ENCODE measurements around the gene PLA2G6.
"Not testable (repeated sequence)": the region's sequence is repeated elsewhere in the genome, so short reads cannot be mapped to it uniquely, and the experiment has no call there.

The PLA2G6 gene

GRCh38 chr22:38190581-38190980 is 9.0 kb upstream of the PLA2G6 start:
- DNase-seq (ENCODE audit: low read depth in 2 of 2): no peak

- DNase-seq (ENCODE audit: low read depth in 2 of 2): no peak
Observed at GRCh38 chr22:38189104-38189503, 7.5 kb upstream of the PLA2G6 start.

- no peak for DNase-seq (ENCODE audit: low read depth in 2 of 2)
Observed at GRCh38 chr22:38187413-38188212, 6.0 kb upstream of the PLA2G6 start.

- no peak for DNase-seq (ENCODE audit: low read depth in 2 of 2)
Observed at GRCh38 chr22:38186429-38186828, 4.8 kb upstream of the PLA2G6 start.

GRCh38 chr22:38184788-38185187 is 3.2 kb upstream of the PLA2G6 start:
- DNase-seq (ENCODE audit: low read depth in 2 of 2): no peak

GRCh38 chr22:38180841-38181452 is 683 bp downstream of the PLA2G6 start:
- DNase-seq (ENCODE audit: low read depth in 2 of 2): no peak

- DNase-seq (ENCODE audit: low read depth in 2 of 2): not testable (repeated sequence)
Observed at GRCh38 chr22:38178605-38178937, 3.1 kb downstream of the PLA2G6 start.

- no peak for DNase-seq (ENCODE audit: low read depth in 2 of 2)
Observed at GRCh38 chr22:38177926-38178604, 3.6 kb downstream of the PLA2G6 start.

- DNase-seq (ENCODE audit: low read depth in 2 of 2): not testable (repeated sequence)
Observed at GRCh38 chr22:38177571-38177925, 4.1 kb downstream of the PLA2G6 start.

- DNase-seq (ENCODE audit: low read depth in 2 of 2): no peak
Observed at GRCh38 chr22:38177044-38177443, 4.6 kb downstream of the PLA2G6 start.

- peak in 1 of 2 donors; percentile 24 for DNase-seq (ENCODE audit: low read depth in 2 of 2)
Observed at GRCh38 chr22:38176170-38176741, 5.4 kb downstream of the PLA2G6 start.

GRCh38 chr22:38175206-38176118 is 6.2 kb downstream of the PLA2G6 start:
- no peak for DNase-seq (ENCODE audit: low read depth in 2 of 2)

GRCh38 chr22:38174626-38175025 is 7.0 kb downstream of the PLA2G6 start:
- DNase-seq (ENCODE audit: low read depth in 2 of 2): no peak

GRCh38 chr22:38173641-38173906 is 8.1 kb downstream of the PLA2G6 start:
- no peak for DNase-seq (ENCODE audit: low read depth in 2 of 2)

GRCh38 chr22:38172832-38173640 is 8.6 kb downstream of the PLA2G6 start:
- DNase-seq (ENCODE audit: low read depth in 2 of 2): peak; percentile 18 to 36

- no peak for DNase-seq (ENCODE audit: low read depth in 2 of 2)
Observed at GRCh38 chr22:38171927-38172831, 9.5 kb downstream of the PLA2G6 start.

- no peak for DNase-seq (ENCODE audit: low read depth in 2 of 2)
Observed at GRCh38 chr22:38170469-38170868, 11.2 kb downstream of the PLA2G6 start.

GRCh38 chr22:38169116-38169515 is 12.5 kb downstream of the PLA2G6 start:
- DNase-seq (ENCODE audit: low read depth in 2 of 2): no peak

GRCh38 chr22:38167988-38168407 is 13.6 kb downstream of the PLA2G6 start:
- no peak for DNase-seq (ENCODE audit: low read depth in 2 of 2)

All from stimulated activated CD8-positive, alpha-beta memory T cell treated with anti-CD3 and anti-CD28 coated beads, Interleukin-2, amount 100 ng/mL, for 1 hour (primary cell).